ENCODE measurements around the gene RXRG. TPM values are rescaled to one million over a fixed set of nuclear protein-coding genes. Genes with fewer than 3 reads are reported as not detected.
A peak's percentile ranks its signal among the peaks of the same experiment; 100 is the strongest.

Gene RXRG
- total and polyA plus RNA-seq, 2 experiments from 2014 or later = 0.07 to 1.5 TPM

GRCh38 chr1:165392634-165393571, 52.0 kb downstream of the RXRG start:
- Histone ChIP-seq H3K9me2 (replicated peaks; ENCODE audit: insufficient read depth) (no peaks in the 10 kb centered on the region), H3K9me3 (ENCODE audit: low read depth) (no peaks in the 10 kb centered on the region), H4K20me1 (ENCODE audit: insufficient read depth, poor library complexity, severe bottlenecking) (no peaks in the 10 kb centered on the region), H2AFZ (peak overlapping the region; percentile 39), H3K27me3 (peaks cover 12% of the 10 kb centered on the region), H3K79me2 (no peaks in the 10 kb centered on the region), H3K27ac (no peak overlapping the region), H3K4me3 (no peak overlapping the region), H3K4me1 (ENCODE audit: insufficient read depth) (no peaks in the 10 kb centered on the region), H3K36me3 (replicated peaks; ENCODE audit: insufficient read depth, low read depth) (no peaks in the 10 kb centered on the region), H3K4me2 (peak overlapping the region; percentile 72)
- DNase-seq (ENCODE audit: low spot score) = peak; percentile 88
- TF ChIP-seq EZH2 (IDR thresholded peaks at IDR 0.05; ENCODE audit: borderline replicate concordance) = no peak
- TF ChIP-seq, protein P1, sequence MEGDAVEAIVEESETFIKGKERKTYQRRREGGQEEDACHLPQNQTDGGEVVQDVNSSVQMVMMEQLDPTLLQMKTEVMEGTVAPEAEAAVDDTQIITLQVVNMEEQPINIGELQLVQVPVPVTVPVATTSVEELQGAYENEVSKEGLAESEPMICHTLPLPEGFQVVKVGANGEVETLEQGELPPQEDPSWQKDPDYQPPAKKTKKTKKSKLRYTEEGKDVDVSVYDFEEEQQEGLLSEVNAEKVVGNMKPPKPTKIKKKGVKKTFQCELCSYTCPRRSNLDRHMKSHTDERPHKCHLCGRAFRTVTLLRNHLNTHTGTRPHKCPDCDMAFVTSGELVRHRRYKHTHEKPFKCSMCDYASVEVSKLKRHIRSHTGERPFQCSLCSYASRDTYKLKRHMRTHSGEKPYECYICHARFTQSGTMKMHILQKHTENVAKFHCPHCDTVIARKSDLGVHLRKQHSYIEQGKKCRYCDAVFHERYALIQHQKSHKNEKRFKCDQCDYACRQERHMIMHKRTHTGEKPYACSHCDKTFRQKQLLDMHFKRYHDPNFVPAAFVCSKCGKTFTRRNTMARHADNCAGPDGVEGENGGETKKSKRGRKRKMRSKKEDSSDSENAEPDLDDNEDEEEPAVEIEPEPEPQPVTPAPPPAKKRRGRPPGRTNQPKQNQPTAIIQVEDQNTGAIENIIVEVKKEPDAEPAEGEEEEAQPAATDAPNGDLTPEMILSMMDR (IDR thresholded peaks at IDR 0.05; ENCODE audit: poor library complexity) = peak; percentile 97
- WGBS (ENCODE audit: low lambda C conversion rate, missing lambda C conversion rate) = 23% methylated on average over 19 of the region's 19 CpGs

GRCh38 chr1:165389609-165390008, 55.3 kb downstream of the RXRG start:
- no peak overlapping the region for H2AFZ ChIP-seq
- no peaks in the 10 kb centered on the region for H4K20me1 ChIP-seq (ENCODE audit: insufficient read depth, poor library complexity, severe bottlenecking)
- H3K4me2 ChIP-seq = no peak overlapping the region
- H3K9me3 ChIP-seq (ENCODE audit: low read depth) = no peaks in the 10 kb centered on the region
- whole genome bisulfite sequencing (ENCODE audit: low lambda C conversion rate, missing lambda C conversion rate) = 92% methylated on average over 2 of the region's 2 CpGs
- H3K4me3 ChIP-seq = no peak overlapping the region
- H3K36me3 ChIP-seq (replicated peaks; ENCODE audit: insufficient read depth, low read depth) = no peaks in the 10 kb centered on the region
- H3K9me2 ChIP-seq (replicated peaks; ENCODE audit: insufficient read depth) = no peaks in the 10 kb centered on the region
- H3K27ac ChIP-seq = no peak overlapping the region
- no peak for DNase-seq (ENCODE audit: low spot score)
- TF ChIP-seq, protein P1 (IDR thresholded peaks at IDR 0.05; ENCODE audit: poor library complexity) = no peak
- TF ChIP-seq EZH2phosphoT487 (IDR thresholded peaks at IDR 0.05; ENCODE audit: low read depth, severe bottlenecking, unreplicated experiment) (no peak), EZH2 (IDR thresholded peaks at IDR 0.05; ENCODE audit: borderline replicate concordance) (no peak)
- H3K79me2 ChIP-seq = no peaks in the 10 kb centered on the region
- H3K4me1 ChIP-seq (ENCODE audit: insufficient read depth) = no peaks in the 10 kb centered on the region
- H3K27me3 ChIP-seq = peaks cover 12% of the 10 kb centered on the region

DNA sequence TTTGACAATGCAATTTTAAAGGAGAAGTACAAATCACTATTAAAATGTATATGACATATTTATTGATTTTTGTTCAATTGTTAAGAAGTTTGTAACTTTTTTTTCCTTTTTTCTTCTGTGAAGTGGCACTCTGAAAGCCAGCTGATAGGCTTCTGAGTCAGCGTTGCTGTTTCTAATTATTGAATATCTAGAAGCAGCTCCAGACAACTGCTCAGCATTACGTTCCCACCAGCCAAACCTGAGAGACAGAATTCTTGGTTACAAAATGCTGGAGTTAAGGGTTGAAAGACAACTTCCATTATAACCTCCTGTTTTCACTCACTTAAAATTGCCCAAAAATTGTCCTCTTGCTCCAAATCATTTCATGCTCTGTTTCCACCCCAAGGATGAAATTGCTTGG, 57.0 kb downstream of the RXRG start:
- H3K27ac ChIP-seq = no peak overlapping the region
- peaks cover 12% of the 10 kb centered on the region for H3K27me3 ChIP-seq
- WGBS (ENCODE audit: low lambda C conversion rate, missing lambda C conversion rate) = 49% methylated on average over 2 of the region's 2 CpGs
- no peaks in the 10 kb centered on the region for H3K9me2 ChIP-seq (replicated peaks; ENCODE audit: insufficient read depth)
- no peak overlapping the region for H2AFZ ChIP-seq
- H3K4me2 ChIP-seq = no peak overlapping the region
- H3K4me3 ChIP-seq = no peak overlapping the region
- no peak for DNase-seq (ENCODE audit: low spot score)
- H4K20me1 ChIP-seq (ENCODE audit: insufficient read depth, poor library complexity, severe bottlenecking) = no peaks in the 10 kb centered on the region
- TF ChIP-seq EZH2phosphoT487 (IDR thresholded peaks at IDR 0.05; ENCODE audit: low read depth, severe bottlenecking, unreplicated experiment) (no peak), EZH2 (IDR thresholded peaks at IDR 0.05; ENCODE audit: borderline replicate concordance) (no peak)
- TF ChIP-seq, protein P1 (IDR thresholded peaks at IDR 0.05; ENCODE audit: poor library complexity) = no peak
- no peaks in the 10 kb centered on the region for H3K79me2 ChIP-seq
- H3K9me3 ChIP-seq (ENCODE audit: low read depth) = no peaks in the 10 kb centered on the region
- H3K4me1 ChIP-seq (ENCODE audit: insufficient read depth) = no peaks in the 10 kb centered on the region
- H3K36me3 ChIP-seq (replicated peaks; ENCODE audit: insufficient read depth, low read depth) = no peaks in the 10 kb centered on the region

Measured in hepatocyte (in vitro differentiated cells).